Measurements from ENCODE around the gene RIPK1. TPM values are rescaled to one million over a fixed set of nuclear protein-coding genes. Genes with fewer than 3 reads are reported as not detected.

The RIPK1 gene
- total and polyA plus RNA-seq, 9 of the 15 experiments (the other 6 are each of a cell fraction or from before 2014, with no cell fraction given): 3.8 to 24.9 (median 17.7) TPM

GRCh38 chr6:3088968-3089367, 20.7 kb downstream of the RIPK1 start:
- peaks cover 58% of the 10 kb centered on the region for H3K36me3 ChIP-seq (ENCODE audit: control insufficient read depth, insufficient read depth, low read length)
- WGBS (ENCODE audit: insufficient coverage, low coverage, missing lambda C conversion rate): 91% methylated on average over 4 of the region's 4 CpGs
- intact Hi-C loops (cut with micrococcal nuclease) (no loop called here), in situ Hi-C loops (cut with MboI) (no loop called here)
- ChIA-PET POLR2A (no interaction called here), CTCF (ENCODE audit: low intra/inter-chr PET ratio) (no interaction called here)
- TF ChIP-seq EZH2 (IDR thresholded peaks at IDR 0.05; ENCODE audit: borderline replicate concordance, low read depth, low read length): no peak
- TF ChIP-seq ZNF224 (CRISPR knock-in tag; IDR thresholded peaks at IDR 0.05): no peak
- no peak for TF ChIP-seq SPI1 (IDR thresholded peaks at IDR 0.05; ENCODE audit: borderline replicate concordance, low read depth, low read length)
- no peak for TF ChIP-seq NUFIP1 (IDR thresholded peaks at IDR 0.05; ENCODE audit: partially characterized antibody)
- no peak for TF ChIP-seq NBN (IDR thresholded peaks at IDR 0.05; ENCODE audit: low read depth)
- TF ChIP-seq KAT7 (CRISPR knock-in tag; IDR thresholded peaks at IDR 0.05; ENCODE audit: borderline replicate concordance): no peak
- no peak for TF ChIP-seq RBM14 (IDR thresholded peaks at IDR 0.05; ENCODE audit: borderline replicate concordance, insufficient read depth, low read depth, low read length)
- no peak for TF ChIP-seq ESRRA (IDR thresholded peaks at IDR 0.05; ENCODE audit: borderline replicate concordance, low read depth)
- no peak for TF ChIP-seq BACH1 (tag; IDR thresholded peaks at IDR 0.05)
- no peak for TF ChIP-seq ZNF79 (CRISPR knock-in tag; IDR thresholded peaks at IDR 0.05; ENCODE audit: low read depth)
- no peak for TF ChIP-seq ZNF695 (CRISPR knock-in tag; IDR thresholded peaks at IDR 0.05)
- TF ChIP-seq ZBTB34 (CRISPR knock-in tag; IDR thresholded peaks at IDR 0.05): no peak
- TF ChIP-seq ESRRB (CRISPR knock-in tag; IDR thresholded peaks at IDR 0.05; ENCODE audit: borderline replicate concordance): no peak
- no peak for ATAC-seq
- no peaks in the 10 kb centered on the region for H4K20me1 ChIP-seq (replicated peaks; ENCODE audit: control insufficient read depth, insufficient read depth, low read length)
- no peak for DNase-seq (ENCODE audit: extremely low read depth in 1 of 4, low spot score in 3 of 4)
- no peaks in the 10 kb centered on the region for H3K27me3 ChIP-seq (ENCODE audit: control insufficient read depth in 2 of 2, insufficient read depth in 2 of 2, low read length in 2 of 2)
- H3K27ac ChIP-seq (ENCODE audit: extremely low read depth, low read depth, low read length): no peak overlapping the region
- H3K9me1 ChIP-seq (ENCODE audit: control insufficient read depth, insufficient read depth, low read length): no peaks in the 10 kb centered on the region
- H3K9ac ChIP-seq (ENCODE audit: insufficient read depth in 1 of 2, low read depth in 2 of 2, low read length in 2 of 2): no peak overlapping the region
- H3K9me3 ChIP-seq (replicated peaks; ENCODE audit: control insufficient read depth, insufficient read depth, low read depth, low read length): peaks cover 17% of the 10 kb centered on the region
- BruUV-seq (replicated peaks): no TSS peak
- no peaks in the 10 kb centered on the region for H3K4me1 ChIP-seq (replicated peaks in 1 of 2; ENCODE audit: control insufficient read depth in 2 of 2, insufficient read depth in 2 of 2, low read length in 2 of 2)
- H3K79me2 ChIP-seq (ENCODE audit: control insufficient read depth, insufficient read depth, low read length): no peaks in the 10 kb centered on the region
- no peak overlapping the region for H2AFZ ChIP-seq (ENCODE audit: low read depth, low read length)
- H3K4me3 ChIP-seq: no peak overlapping the region
- no peak for FAIRE-seq
- no peak overlapping the region for H3K4me2 ChIP-seq (ENCODE audit: insufficient read depth, low read length)
